GM18873 (cell line): ENCODE measurements around the gene SHB.

Source experiments
- ATAC-seq: cut with Tn5 transposase; IDR thresholded peaks from one replicate; pipeline ENCODE4 v1.9.1; 2021; ENCODE audit warnings: mild to moderate bottlenecking, moderate library complexity, moderate number of reproducible peaks; ENCODE audit not compliant: unreplicated experiment, low FRiP score

SHB gene

DNA sequence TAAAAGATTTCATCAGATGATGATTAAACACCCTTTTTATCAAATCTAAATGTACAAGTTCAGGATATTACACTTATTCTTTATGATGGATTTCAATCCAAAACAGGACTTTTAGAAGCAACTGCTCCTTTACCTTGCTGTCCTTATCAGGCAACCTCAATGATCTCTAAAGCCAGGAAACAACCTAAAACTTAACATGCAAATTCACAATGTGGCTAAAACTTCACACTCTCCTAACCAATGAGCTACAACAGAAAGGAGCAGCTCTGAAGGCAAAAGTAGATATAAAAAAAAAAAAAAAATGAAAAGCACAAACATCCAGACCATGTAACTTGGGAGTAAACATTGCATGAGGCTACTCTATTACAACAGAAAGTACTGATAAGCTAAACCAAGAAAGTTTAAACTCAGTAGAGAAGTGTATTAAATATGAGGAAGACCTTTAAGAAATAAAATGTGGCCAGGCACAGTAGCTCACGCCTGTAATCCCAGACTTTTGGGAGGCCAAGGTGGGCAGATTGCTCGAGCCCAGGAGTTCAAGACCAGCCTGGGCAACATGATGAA is 188.0 kb downstream of the SHB start:
- ATAC-seq = no peak

DNA sequence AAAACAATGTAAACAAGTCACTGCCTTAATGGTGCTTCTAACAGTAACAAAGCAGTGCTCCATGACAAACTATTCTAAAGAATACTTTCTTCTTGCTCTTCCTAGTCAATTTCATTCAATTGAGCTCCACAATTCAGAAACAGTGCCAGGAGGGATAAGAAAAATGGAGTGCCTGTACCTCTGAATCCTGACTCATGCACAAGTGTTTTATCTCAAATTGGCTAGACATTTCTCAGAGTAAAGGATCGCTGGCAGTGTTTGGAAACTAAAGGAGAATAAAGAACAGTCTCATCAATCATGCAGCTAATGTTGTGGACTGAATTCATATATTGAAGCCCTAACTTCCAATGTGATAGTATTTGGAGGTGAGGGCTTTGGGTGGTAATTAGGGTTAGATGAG is 192.7 kb downstream of the SHB start:
- ATAC-seq = no peak

DNA sequence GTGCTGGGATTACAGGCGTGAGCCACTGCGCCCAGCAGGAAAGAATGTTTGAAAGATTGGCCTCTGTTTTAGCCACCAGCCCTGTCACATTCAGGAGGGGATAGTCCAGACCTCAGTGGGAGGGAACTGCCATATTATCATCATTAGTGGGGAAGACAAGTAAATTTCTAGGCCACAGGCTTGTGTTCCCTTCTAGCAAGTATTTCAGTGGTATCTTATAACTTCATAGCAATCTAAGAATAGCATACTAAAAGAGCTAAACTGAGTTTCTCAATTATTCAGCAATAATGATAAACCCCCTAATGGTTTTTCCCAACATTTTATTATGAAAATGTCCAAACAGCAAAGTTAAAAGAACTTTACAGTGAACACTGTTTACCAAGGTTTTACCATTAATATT is 195.1 kb downstream of the SHB start:
- no peak for ATAC-seq

DNA sequence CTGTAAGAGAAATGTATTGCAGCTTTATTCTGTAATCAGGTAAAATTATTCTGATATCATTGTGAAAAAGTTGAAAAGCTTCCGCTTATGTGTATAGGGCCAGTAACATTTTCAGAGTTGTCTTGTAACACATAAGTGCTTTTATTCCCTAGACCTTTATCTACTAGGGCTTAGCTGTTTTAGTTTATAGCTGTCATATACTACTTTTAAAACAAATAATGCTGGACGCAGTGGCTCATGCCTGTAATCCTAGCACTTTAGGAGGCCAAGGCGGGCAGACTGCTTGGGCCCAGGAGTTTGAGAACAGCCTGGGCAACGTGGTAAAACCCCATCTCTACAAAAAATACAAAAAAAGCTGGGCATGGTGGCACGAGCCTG is 198.2 kb downstream of the SHB start:
- ATAC-seq = no peak

DNA sequence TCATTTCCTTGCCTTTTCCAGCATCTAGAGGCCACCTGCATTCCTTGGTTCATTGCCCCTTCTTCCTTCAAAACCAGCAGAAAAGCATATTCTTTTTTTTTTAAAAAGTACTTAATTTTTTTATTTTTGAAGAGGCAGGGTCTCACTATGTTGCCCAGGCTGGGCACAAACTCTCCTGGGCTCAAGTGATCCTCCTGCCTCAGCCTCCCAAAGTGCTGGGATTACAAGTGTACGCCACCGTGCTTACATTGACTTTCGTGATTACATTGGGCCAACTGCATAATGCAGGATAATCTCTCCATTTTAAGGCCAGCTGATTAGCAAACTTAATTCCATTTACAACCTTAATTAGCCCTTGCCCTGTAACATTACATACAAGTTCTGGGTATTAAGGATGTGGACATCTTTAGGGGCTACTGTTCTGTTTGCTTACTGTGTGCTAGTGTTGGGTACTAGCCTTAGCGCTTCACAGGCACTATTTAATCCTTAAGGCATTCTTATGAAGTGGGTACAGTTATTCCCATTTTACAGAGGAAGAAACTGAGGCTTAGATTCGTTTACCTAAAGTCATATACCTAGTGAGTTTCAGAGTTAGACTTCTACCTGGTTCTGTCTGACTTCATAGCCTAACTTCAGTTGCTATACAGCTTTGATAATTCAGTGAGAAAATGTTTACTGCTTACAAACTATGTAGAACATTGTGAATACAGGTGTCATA is 198.8 kb downstream of the SHB start:
- no peak for ATAC-seq
